GM21381 (cell line): ENCODE results near the gene MYH13.
A peak's percentile ranks its signal among the peaks of the same experiment; 100 is the strongest.

Experiments used
- ATAC-seq: cut with Tn5 transposase; IDR thresholded peaks from one replicate; pipeline ENCODE4 v1.9.1; 2021; ENCODE audit warnings: mild to moderate bottlenecking, moderate library complexity; ENCODE audit not compliant: unreplicated experiment

Gene MYH13

DNA sequence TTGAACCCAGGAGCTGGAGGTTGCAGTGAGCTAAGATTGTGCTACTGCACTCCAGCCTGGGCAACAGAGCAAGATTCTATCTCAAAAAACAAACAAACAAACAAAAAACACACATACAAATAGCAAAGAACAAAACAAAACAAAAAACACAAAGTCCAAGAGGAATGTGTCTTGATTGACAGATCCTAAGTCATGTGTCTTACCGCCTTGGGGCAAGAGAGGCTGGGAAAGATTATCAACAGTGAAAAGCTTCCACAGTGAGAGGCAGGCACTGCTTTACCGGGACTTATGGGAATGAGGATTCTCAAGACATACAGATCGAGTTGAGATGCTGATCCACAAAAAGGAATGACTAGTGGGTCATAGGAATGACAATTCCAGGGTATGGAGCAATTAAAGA, 111.7 kb downstream of the MYH13 start:
- ATAC-seq, result no peak

DNA sequence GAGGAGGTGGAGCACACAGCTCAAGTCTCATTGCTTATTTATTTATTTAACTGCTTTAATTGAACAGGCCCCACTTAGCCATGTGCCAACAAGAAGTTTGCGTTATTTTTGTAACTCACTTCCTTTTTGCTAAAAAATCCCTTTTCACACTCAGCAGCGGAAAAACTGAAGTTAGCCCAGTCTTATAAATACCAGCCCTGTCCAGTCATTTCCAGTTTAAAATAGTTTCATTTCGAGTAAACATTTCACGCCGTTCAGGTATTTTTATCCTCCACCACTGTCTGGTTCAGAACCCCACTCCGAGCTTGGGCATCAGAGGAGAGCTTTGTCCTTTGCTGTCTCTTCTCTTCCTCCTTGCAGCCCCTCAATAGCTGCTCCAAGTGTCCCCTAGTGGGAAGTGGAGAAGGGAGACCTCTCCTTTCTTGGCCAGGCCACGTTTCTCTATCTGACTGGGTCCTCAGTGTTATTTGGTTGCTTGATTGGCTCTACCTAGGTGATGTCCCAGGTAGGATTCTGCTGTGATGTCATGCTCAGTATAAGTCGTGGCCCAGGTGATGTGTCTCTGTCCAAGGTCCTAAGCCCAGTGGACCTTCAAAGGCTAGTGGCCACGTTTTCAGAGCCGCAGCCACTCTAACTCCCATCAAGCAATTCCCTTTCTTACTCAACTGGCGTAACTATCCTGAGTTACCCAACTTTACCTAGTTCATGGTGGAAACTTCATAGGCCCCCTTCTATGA, 121.4 kb downstream of the MYH13 start:
- peak; percentile 88 for ATAC-seq
